Vagina (tissue), 2 donors: Measurements from ENCODE around the gene ZNF473.
"Not testable (repeated sequence)": the region's sequence is repeated elsewhere in the genome, so short reads cannot be mapped to it uniquely, and the experiment has no call there.

Experiments
- CTCF ChIP-seq, 3 experiments: fragments of 450-650 bp in 2 of 3; fragments of 200-600 bp in 1 of 3; sonication (generic) in 1 of 3; IDR thresholded peaks; one replicate each; pipeline ENCODE4 v1.5.1; 2017 to 2019; ENCODE audit warnings: antibody characterized with exemption in 3 of 3, mild to moderate bottlenecking in 2 of 3, moderate library complexity in 2 of 3
- POLR2AphosphoS5 ChIP-seq, 2 donors: sonication (generic); formaldehyde crosslinking; IDR thresholded peaks; one replicate each; pipeline ENCODE4 v1.9.0; 2017; ENCODE audit warnings: antibody characterized with exemption in 2 of 2, mild to moderate bottlenecking in 2 of 2, low read depth in 1 of 2; ENCODE audit not compliant: insufficient read depth in 1 of 2

DNA sequence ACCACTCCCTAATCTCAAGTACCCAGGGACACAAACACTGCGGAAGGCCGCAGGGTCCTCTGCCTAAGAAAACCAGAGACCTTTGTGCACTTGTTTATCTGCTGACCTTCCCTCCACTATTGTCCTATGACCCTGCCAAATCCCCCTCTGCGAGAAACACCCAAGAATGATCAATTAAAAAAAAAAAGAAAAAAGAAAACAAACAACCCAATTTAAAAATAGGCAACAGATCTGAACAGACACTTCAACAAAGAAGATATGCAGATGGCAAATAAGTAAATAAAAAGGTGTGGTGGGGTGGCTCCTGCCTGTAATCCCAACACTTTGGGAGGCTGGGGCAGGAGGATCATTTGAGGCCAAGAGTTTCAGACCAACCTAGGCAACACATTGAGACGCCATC, 61.3 kb downstream of the ZNF473 start:
- not testable (repeated sequence) for TF ChIP-seq POLR2AphosphoS5 (IDR thresholded peaks at IDR 0.05; ENCODE audit: insufficient read depth in 1 of 2, low read depth in 1 of 2); CTCF (IDR thresholded peaks at IDR 0.05)
